GM18505 (cell line): ENCODE measurements around the gene UROC1.

Source experiments
- ATAC-seq: cut with Tn5 transposase; IDR thresholded peaks from one replicate; pipeline ENCODE4 v1.9.1; 2021; ENCODE audit not compliant: unreplicated experiment
- POLR2A ChIP-seq: IDR thresholded peaks from 4 replicates; pipeline ENCODE4 v1.6.1; 2011; ENCODE audit warnings: borderline replicate concordance; ENCODE audit not compliant: insufficient read depth, insufficient read length; ENCODE audit errors: extremely low read depth

The UROC1 gene

GRCh38 chr3:126485956-126486355 is 31.6 kb downstream of the UROC1 start:
- no peak for TF ChIP-seq POLR2A
- no peak for ATAC-seq

- no peak for ATAC-seq
- no peak for TF ChIP-seq POLR2A
Measured at GRCh38 chr3:126485176-126485897, 32.2 kb downstream of the UROC1 start.

- no peak for ATAC-seq
- no peak for TF ChIP-seq POLR2A
Measured at GRCh38 chr3:126484662-126485061, 32.9 kb downstream of the UROC1 start.

GRCh38 chr3:126484148-126484547 is 33.4 kb downstream of the UROC1 start:
- no peak for TF ChIP-seq POLR2A
- no peak for ATAC-seq

GRCh38 chr3:126483321-126483761 is 34.2 kb downstream of the UROC1 start:
- no peak for TF ChIP-seq POLR2A
- no peak for ATAC-seq

- no peak for TF ChIP-seq POLR2A
- no peak for ATAC-seq
Measured at GRCh38 chr3:126482503-126483255, 34.9 kb downstream of the UROC1 start.

GRCh38 chr3:126481808-126482502 is 35.6 kb downstream of the UROC1 start:
- no peak for TF ChIP-seq POLR2A
- no peak for ATAC-seq

GRCh38 chr3:126480861-126481260 is 36.7 kb downstream of the UROC1 start:
- TF ChIP-seq POLR2A = no peak
- ATAC-seq = no peak

- no peak for TF ChIP-seq POLR2A
- no peak for ATAC-seq
Measured at GRCh38 chr3:126480206-126480605, 37.4 kb downstream of the UROC1 start.

GRCh38 chr3:126479642-126480041 is 37.9 kb downstream of the UROC1 start:
- no peak for ATAC-seq

GRCh38 chr3:126478581-126479310 is 38.8 kb downstream of the UROC1 start:
- no peak for TF ChIP-seq POLR2A
- ATAC-seq = no peak

More at GRCh38 chr3:126479642-126480041, 37.9 kb downstream of the UROC1 start:
- TF ChIP-seq POLR2A = no peak

- no peak for TF ChIP-seq POLR2A
- no peak for ATAC-seq
Measured at GRCh38 chr3:126477061-126477380, 40.6 kb downstream of the UROC1 start.
